ENCODE results near the gene GRID1. TPM values are rescaled to one million over a fixed set of nuclear protein-coding genes. Genes with fewer than 3 reads are reported as not detected.

GRID1 gene
- total and polyA plus RNA-seq, 5 donors = 0.06 to 1.8 (median 0.29) TPM

DNA sequence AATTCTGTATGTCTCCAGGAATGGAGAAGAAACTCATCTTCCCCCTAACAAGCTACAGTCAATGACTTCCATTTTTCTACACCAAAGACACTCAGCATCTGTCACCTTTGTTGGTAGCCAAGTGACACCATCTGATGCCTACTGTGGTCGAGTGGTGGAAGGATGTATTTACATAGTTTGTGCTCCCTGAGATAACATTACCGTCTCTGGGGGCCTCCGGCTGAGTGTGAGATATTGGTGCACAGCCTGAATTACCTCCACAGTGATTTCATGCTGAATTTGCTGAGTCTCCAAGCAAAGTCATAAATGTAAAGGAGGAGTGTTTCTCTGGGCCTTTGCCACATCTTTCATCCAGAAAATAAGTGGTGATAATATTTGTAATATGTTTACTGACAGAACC lies 114.0 kb downstream of the GRID1 start:
- intact Hi-C loops (cut with DNase I) = no loop called here
- Histone ChIP-seq H3K27ac (ENCODE audit: low read length) (no peak overlapping the region), H3K4me1 (ENCODE audit: control insufficient read depth, insufficient read depth, low read length) (no peaks in the 10 kb centered on the region), H3K4me3 (ENCODE audit: low read length) (no peak overlapping the region), H3K27me3 (ENCODE audit: control insufficient read depth, insufficient read depth) (no peaks in the 10 kb centered on the region), H3K9me3 (ENCODE audit: control insufficient read depth, low read length) (no peaks in the 10 kb centered on the region)
- ATAC-seq (no peak), DNase-seq (no peak)
- WGBS = 52% methylated on average over 3 of the region's 3 CpGs

DNA sequence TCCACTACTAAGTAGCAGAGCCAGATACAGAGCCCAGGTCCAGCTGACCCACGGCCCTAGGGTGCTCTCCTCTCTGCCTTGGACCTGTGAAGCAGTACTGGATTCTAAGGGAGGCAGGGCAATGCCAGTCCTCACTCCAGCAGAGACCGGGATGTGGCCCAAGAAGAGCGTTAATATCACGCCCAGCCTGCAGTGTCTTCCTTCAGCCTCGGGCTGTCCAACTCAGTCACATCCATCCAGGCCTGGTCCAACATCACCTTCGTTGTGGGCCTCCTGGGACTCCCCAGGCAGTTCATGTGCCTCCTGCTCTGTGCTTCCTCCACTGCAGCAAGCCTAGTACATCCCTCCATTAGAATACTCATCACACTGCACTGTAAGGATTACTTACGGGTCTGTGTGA lies 114.5 kb downstream of the GRID1 start:
- Histone ChIP-seq H3K4me3 (ENCODE audit: low read length) (no peak overlapping the region), H3K27ac (ENCODE audit: low read length) (no peak overlapping the region), H3K9me3 (ENCODE audit: control insufficient read depth, low read length) (no peaks in the 10 kb centered on the region), H3K27me3 (ENCODE audit: control insufficient read depth, insufficient read depth) (no peaks in the 10 kb centered on the region), H3K4me1 (ENCODE audit: control insufficient read depth, insufficient read depth, low read length) (no peaks in the 10 kb centered on the region)
- ATAC-seq (no peak), DNase-seq (no peak)
- 76% methylated on average over 7 of the region's 7 CpGs for WGBS
- intact Hi-C loops (cut with DNase I) = no loop called here

GRCh38 chr10:86251426-86251825 lies 115.2 kb downstream of the GRID1 start:
- Histone ChIP-seq H3K4me3 (ENCODE audit: low read length) (no peak overlapping the region), H3K9me3 (ENCODE audit: control insufficient read depth, low read length) (no peaks in the 10 kb centered on the region), H3K27ac (ENCODE audit: low read length) (no peak overlapping the region), H3K4me1 (ENCODE audit: control insufficient read depth, insufficient read depth, low read length) (no peaks in the 10 kb centered on the region), H3K27me3 (ENCODE audit: control insufficient read depth, insufficient read depth) (no peaks in the 10 kb centered on the region)
- ATAC-seq = no peak
- WGBS = 70% methylated on average over 2 of the region's 2 CpGs
- intact Hi-C loops (cut with DNase I) = no loop called here
- no peak for DNase-seq

GRCh38 chr10:86250399-86250798 lies 116.2 kb downstream of the GRID1 start:
- intact Hi-C loops (cut with DNase I) = no loop called here
- Histone ChIP-seq H3K4me1 (ENCODE audit: control insufficient read depth, insufficient read depth, low read length) (no peaks in the 10 kb centered on the region), H3K27me3 (ENCODE audit: control insufficient read depth, insufficient read depth) (no peaks in the 10 kb centered on the region), H3K9me3 (ENCODE audit: control insufficient read depth, low read length) (no peaks in the 10 kb centered on the region), H3K27ac (ENCODE audit: low read length) (no peak overlapping the region), H3K4me3 (ENCODE audit: low read length) (no peak overlapping the region)
- ATAC-seq (peak; percentile 50 to 69), DNase-seq (no peak)
- 67% methylated on average over 15 of the region's 15 CpGs for WGBS

DNA sequence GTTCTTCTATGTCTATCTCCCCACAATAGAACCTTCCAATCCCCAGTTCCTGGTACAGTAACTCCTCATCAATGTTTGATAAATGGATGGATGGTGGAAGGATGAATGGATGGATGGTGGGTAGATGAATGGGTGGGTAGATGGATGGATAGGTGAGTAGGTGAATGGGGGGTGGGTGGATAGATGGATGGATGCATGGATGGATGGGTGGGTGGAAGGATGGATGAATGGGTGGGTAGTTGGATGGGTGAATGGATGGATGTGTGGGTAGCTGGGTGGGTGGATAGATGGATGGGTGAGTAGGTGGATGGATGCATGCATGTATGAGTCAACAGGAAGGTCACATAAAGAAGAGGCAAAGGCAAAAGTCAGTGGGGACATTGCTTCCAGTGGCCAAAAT lies 116.8 kb downstream of the GRID1 start:
- DNase-seq = no peak
- Histone ChIP-seq H3K9me3 (ENCODE audit: control insufficient read depth, low read length) (no peaks in the 10 kb centered on the region), H3K4me3 (ENCODE audit: low read length) (no peak overlapping the region), H3K27ac (ENCODE audit: low read length) (no peak overlapping the region), H3K27me3 (ENCODE audit: control insufficient read depth, insufficient read depth) (no peaks in the 10 kb centered on the region), H3K4me1 (ENCODE audit: control insufficient read depth, insufficient read depth, low read length) (no peaks in the 10 kb centered on the region)
- no peak for ATAC-seq
- intact Hi-C loops (cut with DNase I) = no loop called here

GRCh38 chr10:86248062-86248461 lies 118.5 kb downstream of the GRID1 start:
- DNase-seq = no peak
- Histone ChIP-seq H3K4me3 (ENCODE audit: low read length) (no peak overlapping the region), H3K4me1 (ENCODE audit: control insufficient read depth, insufficient read depth, low read length) (no peaks in the 10 kb centered on the region), H3K9me3 (ENCODE audit: control insufficient read depth, low read length) (no peaks in the 10 kb centered on the region), H3K27ac (ENCODE audit: low read length) (no peak overlapping the region), H3K27me3 (ENCODE audit: control insufficient read depth, insufficient read depth) (no peaks in the 10 kb centered on the region)
- intact Hi-C loops (cut with DNase I) = no loop called here
- whole genome bisulfite sequencing = 87% methylated on average over 5 of the region's 5 CpGs
- no peak for ATAC-seq

GRCh38 chr10:86247588-86247987 lies 119.0 kb downstream of the GRID1 start:
- no peak overlapping the region for H3K4me3 ChIP-seq (ENCODE audit: low read length)
- H3K27ac ChIP-seq (ENCODE audit: low read length) = no peak overlapping the region
- no peaks in the 10 kb centered on the region for H3K9me3 ChIP-seq (ENCODE audit: control insufficient read depth, low read length)
- no peak for ATAC-seq
- H3K27me3 ChIP-seq (ENCODE audit: control insufficient read depth, insufficient read depth) = no peaks in the 10 kb centered on the region
- WGBS = 97% methylated on average over 1 of the region's 1 CpG
- no peak for DNase-seq
- intact Hi-C loops (cut with DNase I) = no loop called here
- H3K4me1 ChIP-seq (ENCODE audit: control insufficient read depth, insufficient read depth, low read length) = no peaks in the 10 kb centered on the region

DNA sequence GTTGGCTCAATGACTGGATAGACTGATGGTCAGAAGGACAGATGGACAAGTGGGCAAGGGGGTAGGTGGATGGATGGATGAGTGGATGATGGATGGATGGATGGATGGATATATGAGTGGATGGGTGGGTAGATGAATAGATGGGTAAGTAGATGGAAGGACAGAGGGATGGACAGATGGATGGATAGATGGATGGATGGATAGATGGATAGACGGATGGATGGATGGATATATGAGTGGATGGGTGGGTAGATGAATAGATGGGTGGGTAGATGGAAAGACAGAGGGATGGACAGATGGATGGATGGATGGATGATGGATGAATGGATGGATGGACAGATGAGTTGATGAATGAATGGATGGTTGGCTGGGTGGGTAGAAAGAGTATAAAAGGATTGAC lies 119.5 kb downstream of the GRID1 start:
- Histone ChIP-seq H3K27ac (ENCODE audit: low read length) (no peak overlapping the region), H3K9me3 (ENCODE audit: control insufficient read depth, low read length) (no peaks in the 10 kb centered on the region), H3K27me3 (ENCODE audit: control insufficient read depth, insufficient read depth) (no peaks in the 10 kb centered on the region), H3K4me3 (ENCODE audit: low read length) (no peak overlapping the region), H3K4me1 (ENCODE audit: control insufficient read depth, insufficient read depth, low read length) (no peaks in the 10 kb centered on the region)
- no peak for ATAC-seq
- intact Hi-C loops (cut with DNase I) = no loop called here
- WGBS = 78% methylated on average over 1 of the region's 1 CpG
- no peak for DNase-seq

GRCh38 chr10:86246279-86246940 lies 120.2 kb downstream of the GRID1 start:
- Histone ChIP-seq H3K4me1 (ENCODE audit: control insufficient read depth, insufficient read depth, low read length) (no peaks in the 10 kb centered on the region), H3K27ac (ENCODE audit: low read length) (no peak overlapping the region), H3K9me3 (ENCODE audit: control insufficient read depth, low read length) (no peaks in the 10 kb centered on the region), H3K4me3 (ENCODE audit: low read length) (no peak overlapping the region), H3K27me3 (ENCODE audit: control insufficient read depth, insufficient read depth) (no peaks in the 10 kb centered on the region)
- ATAC-seq (no peak), DNase-seq (no peak)
- 73% methylated on average over 8 of the region's 8 CpGs for WGBS
- intact Hi-C loops (cut with DNase I) = no loop called here

GRCh38 chr10:86245015-86245394 lies 121.6 kb downstream of the GRID1 start:
- no peaks in the 10 kb centered on the region for H3K4me1 ChIP-seq (ENCODE audit: control insufficient read depth, insufficient read depth, low read length)
- H3K9me3 ChIP-seq (ENCODE audit: control insufficient read depth, low read length) = no peaks in the 10 kb centered on the region
- intact Hi-C loops (cut with DNase I) = no loop called here
- ATAC-seq (no peak), DNase-seq (no peak)
- 91% methylated on average over 5 of the region's 5 CpGs for WGBS
- H3K27me3 ChIP-seq (ENCODE audit: control insufficient read depth, insufficient read depth) = no peaks in the 10 kb centered on the region
- H3K27ac ChIP-seq (ENCODE audit: low read length) = no peak overlapping the region
- no peak overlapping the region for H3K4me3 ChIP-seq (ENCODE audit: low read length)

- DNase-seq (no peak), ATAC-seq (no peak)
- intact Hi-C loops (cut with DNase I) = no loop called here
- H3K4me1 ChIP-seq (ENCODE audit: control insufficient read depth, insufficient read depth, low read length) = no peaks in the 10 kb centered on the region
- no peak overlapping the region for H3K4me3 ChIP-seq (ENCODE audit: low read length)
- no peak overlapping the region for H3K27ac ChIP-seq (ENCODE audit: low read length)
- H3K27me3 ChIP-seq (ENCODE audit: control insufficient read depth, insufficient read depth) = no peaks in the 10 kb centered on the region
- H3K9me3 ChIP-seq (ENCODE audit: control insufficient read depth, low read length) = no peaks in the 10 kb centered on the region
- WGBS = 51% methylated on average over 16 of the region's 16 CpGs
Observed at GRCh38 chr10:86244297-86245014, 122.1 kb downstream of the GRID1 start.
